DMS53 (cell line): ENCODE measurements around the gene GK.
"Not testable (repeated sequence)": the region's sequence is repeated elsewhere in the genome, so short reads cannot be mapped to it uniquely, and the experiment has no call there.

Source experiments
- DNase-seq: peaks from one replicate; lab custom pipeline; 2025; lab: John Stamatoyannopoulos, UW

GK gene

GRCh38 chrX:30653415-30654131 is at the start of gene GK:
GK (plus strand) TSS chrX:30653423; CDS start chrX:30653538, 115 bp downstream.
- DNase-seq, result peak; percentile 65

GRCh38 chrX:30607155-30607554 is 46.1 kb upstream of the GK start:
- DNase-seq, result no peak

DNA sequence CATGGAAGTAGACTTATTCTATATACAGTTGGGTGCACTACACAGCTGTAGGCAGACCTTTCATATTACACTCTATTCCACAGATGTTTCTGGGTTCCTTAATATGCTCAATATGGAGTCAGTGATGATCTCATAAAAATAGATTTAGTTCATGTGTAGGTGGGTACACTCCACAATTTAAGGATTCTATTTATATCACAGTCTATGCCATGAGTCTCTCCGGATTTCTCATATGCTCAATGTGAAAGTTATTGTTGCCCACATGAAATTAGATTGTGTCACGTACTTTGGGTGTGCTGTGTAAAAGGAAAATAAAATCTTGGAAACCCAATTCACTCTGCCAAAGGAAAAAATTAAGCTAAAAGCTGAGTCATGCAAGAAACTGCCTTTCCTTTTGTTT is 43.2 kb upstream of the GK start:
- no peak for DNase-seq

GRCh38 chrX:30612250-30612655 is 41.0 kb upstream of the GK start:
- peak; percentile 55 for DNase-seq

DNA sequence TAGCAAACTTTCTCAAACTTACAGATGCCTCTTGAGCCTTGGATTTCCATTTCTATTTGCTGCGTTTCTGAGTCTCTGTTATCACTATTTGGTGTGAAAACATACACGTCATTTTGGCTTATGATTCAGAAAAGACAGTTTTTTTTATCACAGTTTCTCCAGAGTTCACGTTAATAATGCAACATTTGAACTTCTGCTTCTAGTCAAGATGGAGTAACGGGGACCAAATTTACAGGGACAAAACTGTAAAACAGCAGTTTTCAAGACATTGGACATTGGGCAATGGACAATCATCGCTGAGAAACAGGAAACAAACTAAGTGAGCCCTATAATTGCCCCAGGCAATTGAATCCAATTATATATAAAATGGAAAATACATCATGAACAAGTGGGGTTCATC is 39.5 kb upstream of the GK start:
- no peak for DNase-seq

DNA sequence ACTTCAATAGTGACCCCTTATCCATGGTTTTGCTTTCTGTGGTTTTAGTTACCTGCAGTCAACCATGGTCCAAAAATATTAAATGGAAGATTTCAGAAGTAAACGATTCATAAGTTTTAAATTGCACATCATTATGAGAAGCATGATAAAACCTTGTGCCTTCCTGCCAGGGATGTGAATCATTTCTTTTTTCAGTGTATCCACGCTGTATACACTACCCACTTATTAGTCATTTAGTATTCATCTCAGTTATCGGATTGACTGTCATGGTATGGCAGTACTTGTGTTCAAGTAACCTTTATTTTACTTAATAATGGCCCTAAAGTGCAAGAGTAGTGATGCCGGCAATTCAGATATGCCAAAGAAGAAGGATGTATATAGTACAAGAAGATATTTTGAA is 38.0 kb upstream of the GK start:
- DNase-seq, result no peak

DNA sequence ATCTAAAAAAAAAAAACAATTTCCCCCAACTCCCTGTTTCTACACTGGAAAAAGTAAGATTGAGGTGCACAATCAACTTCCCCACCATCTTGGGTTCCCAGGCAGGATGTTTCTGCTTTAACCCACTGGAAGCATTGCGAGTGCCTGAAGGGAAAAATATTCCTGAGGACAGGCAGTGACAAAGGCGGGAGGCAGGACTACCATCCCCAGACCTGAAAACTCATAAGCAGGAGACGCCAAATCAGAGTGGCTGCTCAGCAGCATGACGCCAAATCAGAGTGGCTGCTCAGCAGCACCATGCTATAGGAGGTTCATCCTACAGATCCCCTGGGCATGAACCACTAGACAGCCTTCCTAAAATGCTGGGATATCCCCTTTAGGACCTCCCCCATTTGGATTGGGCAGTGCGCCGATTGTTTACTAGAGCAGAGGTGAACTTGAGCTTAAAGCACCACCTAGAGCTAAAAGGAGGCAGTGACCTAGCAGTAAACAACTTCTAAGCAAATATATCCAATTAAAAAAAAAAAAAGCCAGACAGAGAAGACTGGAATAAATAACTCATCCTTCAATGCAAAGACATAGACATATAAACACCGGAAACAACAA is 35.0 kb upstream of the GK start:
- DNase-seq, result peak; percentile 13

DNA sequence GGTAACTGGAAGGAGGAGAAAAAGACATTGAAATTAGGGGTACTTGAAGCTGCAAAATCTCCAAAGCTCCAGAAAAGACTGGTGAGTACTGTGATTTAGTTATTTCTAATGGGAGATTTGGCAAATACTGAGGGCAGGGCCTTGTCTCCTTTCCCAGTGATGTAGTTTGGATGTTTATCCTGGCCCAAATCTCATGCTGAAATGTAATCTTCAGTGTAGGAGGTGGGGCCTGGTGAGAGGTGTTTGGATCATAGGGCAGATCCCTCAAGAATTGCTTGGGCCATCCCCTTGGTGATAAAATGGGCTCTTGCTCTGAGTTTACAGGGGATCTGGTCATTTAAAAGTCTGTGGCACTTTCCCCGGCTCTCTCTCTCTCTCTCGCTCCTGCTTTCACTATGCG is 33.1 kb upstream of the GK start:
- DNase-seq, result no peak

- peak; percentile 49 for DNase-seq
Measured at GRCh38 chrX:30620980-30621618, 32.1 kb upstream of the GK start.

- DNase-seq, result no peak
Measured at GRCh38 chrX:30622361-30622760, 30.9 kb upstream of the GK start.

GRCh38 chrX:30626402-30626801 is 26.8 kb upstream of the GK start:
- DNase-seq, result no peak

GRCh38 chrX:30627818-30628652 is 25.2 kb upstream of the GK start:
- DNase-seq, result peak; percentile 90

GRCh38 chrX:30634070-30634469 is 19.2 kb upstream of the GK start:
- not testable (repeated sequence) for DNase-seq

DNA sequence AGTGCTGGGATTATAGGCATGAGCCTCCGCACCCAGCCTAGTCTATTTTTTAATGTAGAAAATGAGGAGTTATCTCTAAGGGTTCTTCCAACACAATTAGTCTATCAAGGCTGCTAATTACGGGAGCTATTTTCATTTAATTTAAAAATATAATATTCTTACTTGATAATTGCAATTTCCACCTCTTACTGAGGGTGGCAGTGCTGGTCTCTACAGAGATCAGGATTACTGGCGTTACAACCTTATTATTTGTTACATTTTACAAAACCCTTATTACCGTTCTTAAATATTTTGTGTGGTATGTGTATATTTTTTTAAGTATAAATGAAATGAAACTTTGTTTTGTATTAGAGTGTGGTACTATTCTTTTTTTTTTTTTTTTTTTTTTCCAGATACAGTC is 17.6 kb upstream of the GK start:
- DNase-seq, result peak; percentile 40

DNA sequence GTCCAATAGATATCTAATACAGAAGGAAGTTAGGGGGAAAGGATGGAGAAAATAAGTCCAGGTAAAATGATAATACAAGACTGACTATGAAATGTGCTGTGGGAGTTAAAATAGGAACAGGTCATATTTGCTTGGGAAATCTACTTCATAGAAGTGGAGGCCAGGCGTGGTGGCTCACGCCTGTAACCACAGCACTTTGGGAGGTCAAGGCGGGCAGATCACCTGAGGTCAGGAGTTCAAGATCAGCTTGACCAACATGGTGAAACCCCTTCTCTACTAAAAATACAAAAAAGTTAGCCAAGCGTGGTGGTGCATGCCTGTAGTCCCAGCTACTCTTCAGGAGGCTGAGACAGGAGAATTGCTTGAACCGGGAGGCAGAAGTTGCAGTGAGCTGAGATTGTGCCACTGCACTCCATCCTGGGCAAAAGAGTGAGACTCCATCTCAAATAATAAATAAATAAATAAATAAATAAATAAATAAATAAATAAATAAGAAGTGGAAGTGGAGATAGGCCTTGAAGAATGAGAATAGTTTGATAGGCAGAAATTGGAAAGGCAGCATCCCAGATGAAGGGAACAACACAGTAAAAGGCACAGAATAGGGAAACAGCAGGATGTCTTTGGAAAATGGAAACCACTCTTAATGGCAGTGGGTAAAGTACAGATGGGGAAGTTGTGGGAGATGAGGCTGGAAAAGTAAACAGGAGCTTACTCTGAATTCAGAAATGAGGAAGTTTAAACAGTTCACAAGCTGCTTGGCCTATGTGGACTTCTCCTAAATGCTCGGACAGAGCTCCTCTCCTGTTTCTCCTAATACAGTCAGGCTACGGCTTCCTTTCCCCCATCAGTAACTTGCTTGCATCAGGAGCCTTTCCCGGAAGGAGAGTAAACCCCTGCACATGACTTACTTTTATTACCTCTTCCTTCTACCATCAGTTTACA is 15.1 kb upstream of the GK start:
- DNase-seq, result no peak

GRCh38 chrX:30639702-30640101 is 13.5 kb upstream of the GK start:
- DNase-seq, result not testable (repeated sequence)

DNA sequence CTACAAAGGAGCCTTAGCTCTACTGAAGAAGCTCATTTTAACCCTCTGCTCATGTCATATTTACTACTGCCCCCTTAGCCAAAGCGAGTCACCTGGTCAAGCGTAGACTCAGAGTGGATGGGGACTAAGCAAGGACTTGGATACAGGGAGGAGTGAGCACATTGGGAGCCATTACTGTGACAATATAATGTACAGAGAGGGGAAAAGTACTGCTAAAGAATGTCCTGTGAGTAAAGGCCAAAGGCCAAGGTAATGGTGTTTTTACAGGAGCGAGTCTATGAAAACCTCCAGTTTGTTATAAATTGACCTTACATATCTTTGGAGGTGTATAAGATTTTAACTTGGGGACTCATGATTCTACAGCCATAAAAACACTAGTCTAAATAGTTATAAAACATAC is 10.6 kb upstream of the GK start:
- DNase-seq, result no peak

DNA sequence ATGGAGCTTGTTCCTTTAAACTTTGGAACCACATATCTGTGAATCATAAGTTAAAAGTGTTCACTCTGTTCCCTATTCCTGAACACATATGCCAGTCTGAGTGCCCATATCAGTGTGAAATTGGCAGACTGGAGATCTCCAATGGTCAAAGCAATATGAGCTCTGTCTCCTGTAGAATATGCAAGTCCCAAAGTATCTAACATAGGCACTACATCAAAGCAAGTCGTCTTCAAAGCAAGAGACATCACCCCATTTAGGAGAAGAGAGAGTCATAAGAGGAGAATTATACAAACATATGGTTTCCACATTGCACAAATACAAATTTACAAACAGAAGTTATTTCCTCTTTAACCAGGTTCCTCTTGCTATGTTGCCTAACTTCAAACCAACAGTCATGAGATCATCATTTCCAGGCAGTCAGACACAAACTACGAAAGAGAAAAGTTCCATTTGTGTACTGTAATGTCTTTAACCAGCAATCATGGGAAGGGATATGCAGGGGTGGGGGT is 9.9 kb upstream of the GK start:
- no peak for DNase-seq

DNA sequence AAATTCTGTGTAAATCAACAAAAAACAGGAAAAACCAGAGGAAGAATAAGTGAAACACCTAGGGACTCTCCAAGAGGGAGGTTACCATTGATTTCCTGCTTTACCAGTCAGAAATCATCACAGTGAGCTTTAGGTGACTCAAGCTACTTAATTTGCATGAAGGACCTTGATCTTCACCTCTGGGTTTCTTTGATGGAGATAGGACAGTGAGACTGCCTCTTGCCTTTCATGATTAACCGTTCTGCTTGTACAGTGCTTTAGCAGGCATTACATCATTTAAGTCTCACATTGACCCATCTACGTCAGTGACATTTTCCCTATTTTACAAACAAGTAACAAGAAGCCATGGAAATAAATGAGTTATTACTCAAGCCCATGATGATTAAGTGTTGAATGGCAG is 3.4 kb upstream of the GK start:
- DNase-seq, result peak; percentile 82

DNA sequence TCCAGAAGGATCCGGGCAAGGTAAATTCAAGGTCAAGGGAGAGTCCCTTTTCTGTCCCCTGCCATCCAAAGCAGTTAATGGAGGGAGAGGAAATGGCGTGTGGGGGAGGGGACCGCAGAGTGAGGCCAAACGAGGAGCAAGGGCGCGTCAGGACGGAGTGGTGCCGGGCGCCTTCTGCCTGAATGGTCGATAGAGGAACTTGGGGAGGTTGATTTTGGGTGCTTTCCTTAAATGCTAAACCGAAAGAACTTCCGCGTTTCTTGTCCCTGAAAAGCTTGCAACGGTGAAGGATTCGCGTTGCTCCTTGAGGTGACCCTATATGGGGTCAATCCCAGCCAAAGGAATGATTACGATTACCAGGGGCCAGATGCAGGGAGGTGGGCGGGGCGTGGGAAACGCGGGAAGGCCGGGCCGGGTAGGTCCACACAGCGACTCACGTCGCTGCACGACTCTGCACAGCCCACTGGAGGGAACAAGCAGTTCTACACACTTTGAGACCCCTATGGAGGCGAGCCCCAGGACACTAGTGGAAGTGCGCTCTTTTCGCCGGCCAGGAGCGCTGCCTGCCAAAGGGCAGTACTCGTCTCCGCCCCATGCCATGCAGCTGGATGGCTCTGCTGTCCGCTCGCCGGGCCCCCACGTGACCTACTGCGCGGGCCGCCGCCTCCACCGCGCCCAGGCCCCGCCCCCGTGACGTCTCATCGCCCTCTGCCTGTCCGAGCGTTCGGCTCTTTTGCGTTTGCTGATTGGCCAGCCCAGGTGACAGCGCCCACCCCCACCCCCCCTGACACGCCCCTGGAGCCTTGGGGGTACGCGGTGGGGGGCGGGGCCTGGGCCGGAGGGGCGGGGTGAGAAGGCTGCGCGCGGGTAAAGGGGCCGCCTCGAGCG is 452 bp upstream of the GK start:
- DNase-seq, result peak; percentile 96
